ENCODE data around the gene PHKA2. TPM values are rescaled to one million over a fixed set of nuclear protein-coding genes. Genes with fewer than 3 reads are reported as not detected.
"Not testable (repeated sequence)": the region's sequence is repeated elsewhere in the genome, so short reads cannot be mapped to it uniquely, and the experiment has no call there.

The PHKA2 gene
- total RNA-seq, 1 donor from 2014 or later = 72.2 TPM

DNA sequence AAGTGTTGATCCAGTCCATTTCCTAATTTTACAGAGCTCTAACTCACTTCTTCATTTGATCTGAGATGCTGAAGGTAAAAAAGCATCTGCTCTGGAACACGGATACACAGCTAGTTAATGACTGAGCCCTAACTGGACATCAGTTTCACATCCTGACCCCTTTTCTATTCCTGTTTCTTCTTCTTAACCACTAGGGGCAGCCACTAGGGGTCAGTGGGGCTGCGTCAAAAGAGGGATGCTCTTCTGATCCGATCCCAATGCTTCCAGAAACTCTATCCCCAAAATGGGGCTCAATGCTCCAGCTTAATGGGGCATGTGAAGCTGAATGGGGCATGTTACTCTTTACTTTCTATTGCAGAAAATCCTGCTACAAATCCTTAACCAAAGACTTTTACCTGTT is 33.4 kb upstream of the PHKA2 start:
- TF ChIP-seq, protein P1, sequence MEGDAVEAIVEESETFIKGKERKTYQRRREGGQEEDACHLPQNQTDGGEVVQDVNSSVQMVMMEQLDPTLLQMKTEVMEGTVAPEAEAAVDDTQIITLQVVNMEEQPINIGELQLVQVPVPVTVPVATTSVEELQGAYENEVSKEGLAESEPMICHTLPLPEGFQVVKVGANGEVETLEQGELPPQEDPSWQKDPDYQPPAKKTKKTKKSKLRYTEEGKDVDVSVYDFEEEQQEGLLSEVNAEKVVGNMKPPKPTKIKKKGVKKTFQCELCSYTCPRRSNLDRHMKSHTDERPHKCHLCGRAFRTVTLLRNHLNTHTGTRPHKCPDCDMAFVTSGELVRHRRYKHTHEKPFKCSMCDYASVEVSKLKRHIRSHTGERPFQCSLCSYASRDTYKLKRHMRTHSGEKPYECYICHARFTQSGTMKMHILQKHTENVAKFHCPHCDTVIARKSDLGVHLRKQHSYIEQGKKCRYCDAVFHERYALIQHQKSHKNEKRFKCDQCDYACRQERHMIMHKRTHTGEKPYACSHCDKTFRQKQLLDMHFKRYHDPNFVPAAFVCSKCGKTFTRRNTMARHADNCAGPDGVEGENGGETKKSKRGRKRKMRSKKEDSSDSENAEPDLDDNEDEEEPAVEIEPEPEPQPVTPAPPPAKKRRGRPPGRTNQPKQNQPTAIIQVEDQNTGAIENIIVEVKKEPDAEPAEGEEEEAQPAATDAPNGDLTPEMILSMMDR (IDR thresholded peaks at IDR 0.05; ENCODE audit: unreplicated experiment) = no peak
- DNase-seq (ENCODE audit: low spot score in 2 of 2, unreplicated experiment in 2 of 2) = no peak
- Mint-ChIP-seq H3K27ac (no peak overlapping the region), H3K4me3 (no peak overlapping the region), H3K27me3 (ENCODE audit: low read depth) (no peaks in the 10 kb centered on the region), H3K4me1 (no peaks in the 10 kb centered on the region), H3K36me3 (peaks cover 1% of the 10 kb centered on the region), H3K9me3 (peaks cover 32% of the 10 kb centered on the region)

DNA sequence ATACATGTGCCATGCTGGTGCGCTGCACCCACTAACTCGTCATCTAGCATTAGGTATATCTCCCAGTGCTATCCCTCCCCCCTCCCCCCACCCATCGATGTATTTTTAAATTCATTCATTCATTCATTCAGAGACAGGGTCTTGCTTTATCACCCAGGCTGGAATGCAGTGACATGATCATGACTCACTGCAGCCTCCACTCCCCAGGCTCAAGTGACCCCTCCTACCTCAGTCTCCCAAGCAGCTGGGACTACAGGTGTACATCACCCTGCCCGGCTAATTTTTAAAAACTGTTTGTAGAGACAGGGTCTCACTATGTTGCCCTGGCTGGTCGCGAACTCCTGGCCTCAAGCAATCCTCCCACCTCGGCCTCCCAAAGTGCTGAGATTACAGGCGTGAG is 32.7 kb upstream of the PHKA2 start:
- H3K36me3 Mint-ChIP-seq; H3K27ac Mint-ChIP-seq; H3K4me3 Mint-ChIP-seq; DNase-seq (ENCODE audit: low spot score in 2 of 2, unreplicated experiment in 2 of 2); H3K4me1 Mint-ChIP-seq; H3K27me3 Mint-ChIP-seq (ENCODE audit: low read depth): not testable (repeated sequence)
- H3K9me3 Mint-ChIP-seq = peaks cover 35% of the 10 kb centered on the region

DNA sequence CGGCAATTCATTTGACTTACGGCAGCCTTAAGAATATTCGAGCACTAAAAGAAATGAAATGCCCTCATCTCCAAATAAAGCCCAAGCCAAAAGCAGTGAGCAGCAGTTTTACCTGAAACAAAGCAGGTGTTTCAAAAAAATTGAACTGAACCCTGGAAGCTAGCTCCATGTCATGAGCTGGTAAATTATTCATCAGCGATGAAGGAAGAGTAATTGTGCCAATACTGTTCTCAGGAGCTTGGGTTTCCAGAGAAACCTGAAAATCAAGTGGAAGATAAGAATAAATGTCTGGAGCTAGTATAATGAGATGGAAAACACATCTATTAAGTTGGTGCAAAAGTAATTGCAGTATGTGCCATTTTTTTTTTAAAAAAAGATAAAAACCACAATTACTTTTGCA is 24.0 kb upstream of the PHKA2 start:
- no peak overlapping the region for H3K4me3 Mint-ChIP-seq
- no peak overlapping the region for H3K27ac Mint-ChIP-seq
- H3K9me3 Mint-ChIP-seq = peaks cover 22% of the 10 kb centered on the region
- H3K4me1 Mint-ChIP-seq = peaks cover 2% of the 10 kb centered on the region
- TF ChIP-seq, protein P1 (IDR thresholded peaks at IDR 0.05; ENCODE audit: unreplicated experiment) = no peak
- H3K27me3 Mint-ChIP-seq (ENCODE audit: low read depth) = no peaks in the 10 kb centered on the region
- no peaks in the 10 kb centered on the region for H3K36me3 Mint-ChIP-seq
- DNase-seq (ENCODE audit: low spot score in 2 of 2, unreplicated experiment in 2 of 2) = no peak

DNA sequence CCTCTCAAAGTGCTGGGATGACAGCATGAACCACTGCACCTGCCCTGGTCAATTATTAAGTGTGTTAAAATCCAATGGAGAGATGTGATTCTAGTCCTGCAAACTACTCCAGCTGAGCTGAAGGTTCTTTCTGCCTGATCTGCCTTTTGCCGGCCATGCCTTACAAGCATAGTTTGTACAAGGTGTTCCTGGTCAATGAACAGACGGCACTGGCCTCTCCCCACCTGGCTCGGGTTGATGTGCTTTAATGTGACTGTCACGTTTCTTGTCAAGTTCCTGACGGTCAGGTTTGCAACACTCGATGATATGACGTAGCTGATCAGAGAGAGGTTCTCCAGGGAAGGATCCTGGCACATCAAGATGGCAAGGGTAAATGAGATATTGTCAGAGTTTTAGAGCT is 23.1 kb upstream of the PHKA2 start:
- no peak overlapping the region for H3K4me3 Mint-ChIP-seq
- no peak overlapping the region for H3K27ac Mint-ChIP-seq
- no peaks in the 10 kb centered on the region for H3K36me3 Mint-ChIP-seq
- H3K27me3 Mint-ChIP-seq (ENCODE audit: low read depth) = no peaks in the 10 kb centered on the region
- H3K4me1 Mint-ChIP-seq = peaks cover 2% of the 10 kb centered on the region
- TF ChIP-seq, protein P1 (IDR thresholded peaks at IDR 0.05; ENCODE audit: unreplicated experiment) = no peak
- DNase-seq (ENCODE audit: low spot score in 2 of 2, unreplicated experiment in 2 of 2) = no peak
- H3K9me3 Mint-ChIP-seq = peaks cover 24% of the 10 kb centered on the region

DNA sequence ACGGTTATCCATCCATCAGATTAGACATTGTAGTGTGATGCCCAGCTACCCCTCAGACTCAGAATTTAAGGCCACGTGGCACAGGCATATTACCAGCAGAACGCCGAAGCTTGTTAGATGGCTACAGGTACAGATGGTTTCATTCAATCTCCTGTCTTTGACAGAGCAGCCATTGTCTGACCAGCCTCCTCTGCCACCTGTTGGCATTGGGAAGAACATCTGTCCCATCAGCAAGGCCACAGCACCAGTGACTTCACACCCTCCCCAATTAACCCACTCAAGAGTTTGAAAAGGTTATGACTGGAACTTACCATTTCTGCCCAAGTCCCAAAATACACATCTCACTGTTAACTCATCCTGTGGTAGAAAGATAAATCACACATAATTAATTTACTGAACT is 22.0 kb upstream of the PHKA2 start:
- Mint-ChIP-seq H3K9me3 (peaks cover 23% of the 10 kb centered on the region), H3K4me1 (peaks cover 2% of the 10 kb centered on the region), H3K27me3 (ENCODE audit: low read depth) (no peaks in the 10 kb centered on the region), H3K36me3 (no peaks in the 10 kb centered on the region), H3K4me3 (no peak overlapping the region), H3K27ac (no peak overlapping the region)
- DNase-seq (ENCODE audit: low spot score in 2 of 2, unreplicated experiment in 2 of 2) = no peak
- TF ChIP-seq, protein P1 (IDR thresholded peaks at IDR 0.05; ENCODE audit: unreplicated experiment) = no peak

DNA sequence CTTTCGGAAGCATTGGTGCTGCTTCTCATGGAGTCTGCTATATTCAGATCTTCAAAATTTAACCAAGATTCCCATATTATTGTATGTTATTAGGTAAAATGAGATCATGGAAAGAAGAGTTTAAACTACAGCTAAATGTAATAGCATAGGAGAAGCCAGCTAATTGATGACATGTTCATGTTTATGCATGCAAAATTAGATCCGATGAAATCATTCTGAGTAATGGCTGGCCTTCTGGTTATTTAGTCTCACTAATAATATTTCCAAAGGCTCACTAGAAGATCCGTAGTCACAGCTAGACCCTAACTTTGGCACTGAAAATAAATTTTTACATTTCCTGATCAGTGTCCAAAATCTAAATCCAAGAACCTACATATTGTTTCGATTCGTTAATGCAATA is 19.8 kb upstream of the PHKA2 start:
- Mint-ChIP-seq H3K9me3 (peaks cover 12% of the 10 kb centered on the region), H3K4me1 (peaks cover 2% of the 10 kb centered on the region), H3K27me3 (ENCODE audit: low read depth) (no peaks in the 10 kb centered on the region), H3K4me3 (no peak overlapping the region), H3K27ac (no peak overlapping the region), H3K36me3 (no peaks in the 10 kb centered on the region)
- DNase-seq (ENCODE audit: low spot score in 2 of 2, unreplicated experiment in 2 of 2) = no peak
- TF ChIP-seq, protein P1 (IDR thresholded peaks at IDR 0.05; ENCODE audit: unreplicated experiment) = no peak
